ENCODE measurements around the gene FBRSL1. TPM values are rescaled to one million over a fixed set of nuclear protein-coding genes. Genes with fewer than 3 reads are reported as not detected.

The FBRSL1 gene
- total RNA-seq, 1 experiment from 2014 or later: 130 TPM

DNA sequence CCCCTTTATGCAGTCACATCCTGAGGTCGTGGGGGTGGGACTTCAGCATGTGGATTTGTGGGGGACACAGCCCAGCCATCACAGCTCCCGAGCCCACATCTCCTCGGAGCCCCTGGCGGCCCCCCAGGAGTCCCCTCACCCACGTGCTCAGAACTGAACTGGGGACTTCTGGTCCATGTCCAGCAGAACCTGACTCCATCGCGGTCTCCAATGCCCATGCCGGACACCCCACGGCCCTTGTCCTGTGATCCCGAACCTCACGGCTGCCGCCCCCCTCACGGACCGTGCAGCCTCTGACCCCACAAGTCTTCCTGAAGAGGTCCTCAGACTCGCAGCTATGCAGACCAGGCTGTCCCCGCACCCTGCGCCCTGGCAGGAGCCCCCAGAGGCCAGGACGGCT is 13.5 kb upstream of the FBRSL1 start:
- H3K4me3 ChIP-seq (ENCODE audit: low read depth, low read length, poor library complexity, severe bottlenecking): no peak overlapping the region
- intact Hi-C loops (cut with micrococcal nuclease; ENCODE audit: unreplicated experiment): no loop called here
- H3K9me3 ChIP-seq (ENCODE audit: low read depth, low read length, poor library complexity, severe bottlenecking): no peaks in the 10 kb centered on the region
- no peaks in the 10 kb centered on the region for H3K27me3 ChIP-seq (replicated peaks; ENCODE audit: insufficient read depth, low read depth, low read length, poor library complexity)
- H3K27ac ChIP-seq (ENCODE audit: low read depth, low read length, poor library complexity, severe bottlenecking): no peak overlapping the region
- CTCF ChIA-PET: no interaction called here
- BruUV-seq (replicated peaks): no TSS peak
- H3K4me1 ChIP-seq (ENCODE audit: insufficient read depth, low read length, poor library complexity, severe bottlenecking): no peaks in the 10 kb centered on the region
- no peak for DNase-seq (ENCODE audit: low spot score)
- TF ChIP-seq EZH2 (IDR thresholded peaks at IDR 0.05; ENCODE audit: borderline replicate concordance, low read depth, low read length, poor library complexity, severe bottlenecking): no peak
- TF ChIP-seq, protein P1, sequence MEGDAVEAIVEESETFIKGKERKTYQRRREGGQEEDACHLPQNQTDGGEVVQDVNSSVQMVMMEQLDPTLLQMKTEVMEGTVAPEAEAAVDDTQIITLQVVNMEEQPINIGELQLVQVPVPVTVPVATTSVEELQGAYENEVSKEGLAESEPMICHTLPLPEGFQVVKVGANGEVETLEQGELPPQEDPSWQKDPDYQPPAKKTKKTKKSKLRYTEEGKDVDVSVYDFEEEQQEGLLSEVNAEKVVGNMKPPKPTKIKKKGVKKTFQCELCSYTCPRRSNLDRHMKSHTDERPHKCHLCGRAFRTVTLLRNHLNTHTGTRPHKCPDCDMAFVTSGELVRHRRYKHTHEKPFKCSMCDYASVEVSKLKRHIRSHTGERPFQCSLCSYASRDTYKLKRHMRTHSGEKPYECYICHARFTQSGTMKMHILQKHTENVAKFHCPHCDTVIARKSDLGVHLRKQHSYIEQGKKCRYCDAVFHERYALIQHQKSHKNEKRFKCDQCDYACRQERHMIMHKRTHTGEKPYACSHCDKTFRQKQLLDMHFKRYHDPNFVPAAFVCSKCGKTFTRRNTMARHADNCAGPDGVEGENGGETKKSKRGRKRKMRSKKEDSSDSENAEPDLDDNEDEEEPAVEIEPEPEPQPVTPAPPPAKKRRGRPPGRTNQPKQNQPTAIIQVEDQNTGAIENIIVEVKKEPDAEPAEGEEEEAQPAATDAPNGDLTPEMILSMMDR (conservative IDR thresholded peaks at IDR 0.05; ENCODE audit: low read depth, low read length): no peak
- no peaks in the 10 kb centered on the region for H3K36me3 ChIP-seq (ENCODE audit: insufficient read depth, low read length, poor library complexity, severe bottlenecking)
- POLR2A ChIA-PET (ENCODE audit: low non-redundant PET): no interaction called here

DNA sequence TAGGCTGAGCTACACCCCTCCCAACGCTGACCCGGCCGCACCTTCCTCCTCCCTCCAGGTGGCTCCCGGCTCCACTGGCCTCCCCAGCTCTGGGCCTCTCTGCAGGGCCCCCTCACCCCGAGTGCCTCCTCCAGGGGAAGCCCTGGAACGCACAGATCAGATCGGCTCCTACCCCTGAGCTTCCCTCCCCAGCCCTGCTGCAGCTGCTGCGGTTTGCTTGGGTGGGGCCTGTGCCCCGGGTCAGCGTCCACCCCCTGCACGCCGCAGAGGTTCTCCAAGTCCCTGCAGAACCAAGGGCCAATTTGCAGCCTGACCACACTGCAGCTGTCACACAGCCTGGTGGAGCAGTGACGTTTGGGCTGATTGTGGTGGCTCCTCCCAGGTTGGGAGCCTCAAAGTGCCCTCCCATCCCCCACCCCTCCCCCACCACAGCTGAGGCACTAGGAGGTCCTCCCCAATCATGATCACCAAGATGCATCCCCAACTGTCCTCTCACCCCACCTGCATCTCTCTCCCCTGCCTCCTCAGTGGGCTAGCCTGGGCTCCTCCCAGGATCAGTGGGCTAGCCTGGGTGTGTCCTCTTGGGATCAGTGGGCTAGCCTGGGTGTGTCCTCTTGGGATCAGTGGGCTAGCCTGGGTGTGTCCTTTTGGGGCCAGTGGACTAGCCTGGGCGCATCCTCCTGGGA is 12.8 kb upstream of the FBRSL1 start:
- DNase-seq (ENCODE audit: low spot score): no peak
- no TSS peak for BruUV-seq (replicated peaks)
- intact Hi-C loops (cut with micrococcal nuclease; ENCODE audit: unreplicated experiment): no loop called here
- Histone ChIP-seq H3K27me3 (replicated peaks; ENCODE audit: insufficient read depth, low read depth, low read length, poor library complexity) (no peaks in the 10 kb centered on the region), H3K9me3 (ENCODE audit: low read depth, low read length, poor library complexity, severe bottlenecking) (no peaks in the 10 kb centered on the region), H3K4me1 (ENCODE audit: insufficient read depth, low read length, poor library complexity, severe bottlenecking) (no peaks in the 10 kb centered on the region), H3K4me3 (ENCODE audit: low read depth, low read length, poor library complexity, severe bottlenecking) (no peak overlapping the region), H3K27ac (ENCODE audit: low read depth, low read length, poor library complexity, severe bottlenecking) (no peak overlapping the region), H3K36me3 (ENCODE audit: insufficient read depth, low read length, poor library complexity, severe bottlenecking) (no peaks in the 10 kb centered on the region)
- ChIA-PET CTCF (no interaction called here), POLR2A (ENCODE audit: low non-redundant PET) (no interaction called here)
- TF ChIP-seq EZH2 (IDR thresholded peaks at IDR 0.05; ENCODE audit: borderline replicate concordance, low read depth, low read length, poor library complexity, severe bottlenecking): no peak
- TF ChIP-seq, protein P1 (conservative IDR thresholded peaks at IDR 0.05; ENCODE audit: low read depth, low read length): no peak

DNA sequence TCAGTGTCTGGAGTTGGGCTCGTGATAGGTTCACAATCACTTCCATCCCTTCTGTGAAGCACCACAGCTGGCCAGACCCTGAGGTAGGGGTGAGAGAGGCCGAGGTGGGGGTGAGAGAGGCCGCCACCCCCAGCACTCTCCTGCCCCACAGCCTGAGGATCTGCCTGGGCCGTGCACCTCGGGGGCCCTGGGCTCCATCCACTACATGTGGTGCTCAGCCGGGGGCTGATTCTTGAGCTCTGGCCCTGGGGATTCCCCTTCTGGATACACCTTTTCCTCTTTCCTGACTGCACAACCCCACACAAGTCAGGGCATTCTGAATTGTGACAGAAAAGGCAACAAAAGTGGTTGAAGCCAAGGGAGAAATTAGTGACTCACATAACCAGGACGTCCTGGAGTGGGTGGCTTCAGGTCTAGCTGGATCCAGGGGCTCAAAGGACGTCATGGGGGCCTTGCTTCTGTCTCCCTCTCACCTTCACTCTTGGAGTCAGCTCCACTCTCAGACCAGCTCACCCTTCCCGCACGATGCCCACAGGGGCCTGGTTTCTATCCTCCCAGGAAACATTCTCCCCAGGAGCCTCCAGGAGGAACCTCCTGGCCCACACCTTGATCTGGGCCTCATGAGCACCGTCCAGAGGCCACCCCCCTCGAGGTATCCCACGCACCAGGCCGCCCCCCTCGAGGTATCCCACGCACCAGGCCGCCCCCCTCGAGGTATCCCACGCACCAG is 12.1 kb upstream of the FBRSL1 start:
- Histone ChIP-seq H3K27ac (ENCODE audit: low read depth, low read length, poor library complexity, severe bottlenecking) (no peak overlapping the region), H3K9me3 (ENCODE audit: low read depth, low read length, poor library complexity, severe bottlenecking) (no peaks in the 10 kb centered on the region), H3K4me1 (ENCODE audit: insufficient read depth, low read length, poor library complexity, severe bottlenecking) (no peaks in the 10 kb centered on the region), H3K36me3 (ENCODE audit: insufficient read depth, low read length, poor library complexity, severe bottlenecking) (no peaks in the 10 kb centered on the region), H3K27me3 (replicated peaks; ENCODE audit: insufficient read depth, low read depth, low read length, poor library complexity) (no peaks in the 10 kb centered on the region), H3K4me3 (ENCODE audit: low read depth, low read length, poor library complexity, severe bottlenecking) (no peak overlapping the region)
- no peak for DNase-seq (ENCODE audit: low spot score)
- no peak for TF ChIP-seq EZH2 (IDR thresholded peaks at IDR 0.05; ENCODE audit: borderline replicate concordance, low read depth, low read length, poor library complexity, severe bottlenecking)
- TF ChIP-seq, protein P1 (conservative IDR thresholded peaks at IDR 0.05; ENCODE audit: low read depth, low read length): no peak
- ChIA-PET POLR2A (ENCODE audit: low non-redundant PET) (no interaction called here), CTCF (no interaction called here)
- BruUV-seq (replicated peaks): no TSS peak
- intact Hi-C loops (cut with micrococcal nuclease; ENCODE audit: unreplicated experiment): no loop called here
